ENCODE results near the gene ACTG2.
"Not testable (repeated sequence)": the region's sequence is repeated elsewhere in the genome, so short reads cannot be mapped to it uniquely, and the experiment has no call there.

Gene ACTG2

GRCh38 chr2:73892631-73893329, at the start of gene ACTG2:
Gene ACTG2 (plus strand): TSS chr2:73893008. CDS start chr2:73901312, 8,304 bp downstream.
- DNase-seq: no peak

- no peak for DNase-seq
Observed at GRCh38 chr2:73844087-73844486, 48.7 kb upstream of the ACTG2 start.

- no peak for DNase-seq
Observed at GRCh38 chr2:73850009-73850408, 42.8 kb upstream of the ACTG2 start.

GRCh38 chr2:73851274-73851673, 41.5 kb upstream of the ACTG2 start:
- DNase-seq: no peak

- no peak for DNase-seq
Observed at GRCh38 chr2:73852020-73852419, 40.8 kb upstream of the ACTG2 start.

- DNase-seq: no peak
Observed at GRCh38 chr2:73855526-73855925, 37.3 kb upstream of the ACTG2 start.

GRCh38 chr2:73856214-73856613, 36.6 kb upstream of the ACTG2 start:
- DNase-seq: no peak

GRCh38 chr2:73859721-73860586, 32.9 kb upstream of the ACTG2 start:
- no peak for DNase-seq

- no peak for DNase-seq
Observed at GRCh38 chr2:73862987-73863386, 29.8 kb upstream of the ACTG2 start.

- DNase-seq: no peak
Observed at GRCh38 chr2:73868204-73868978, 24.4 kb upstream of the ACTG2 start.

GRCh38 chr2:73870084-73870483, 22.7 kb upstream of the ACTG2 start:
- no peak for DNase-seq

- no peak for DNase-seq
Observed at GRCh38 chr2:73877071-73877802, 15.6 kb upstream of the ACTG2 start.

- DNase-seq: not testable (repeated sequence)
Observed at GRCh38 chr2:73877984-73878383, 14.8 kb upstream of the ACTG2 start.

GRCh38 chr2:73885406-73885805, 7.4 kb upstream of the ACTG2 start:
- no peak for DNase-seq

GRCh38 chr2:73886357-73886756, 6.5 kb upstream of the ACTG2 start:
- no peak for DNase-seq

GRCh38 chr2:73887596-73888353, 5.0 kb upstream of the ACTG2 start:
- not testable (repeated sequence) for DNase-seq

GRCh38 chr2:73888388-73888787, 4.4 kb upstream of the ACTG2 start:
- no peak for DNase-seq

- no peak for DNase-seq
Observed at GRCh38 chr2:73889206-73889605, 3.6 kb upstream of the ACTG2 start.

- no peak for DNase-seq
Observed at GRCh38 chr2:73890301-73891092, 2.3 kb upstream of the ACTG2 start.

GRCh38 chr2:73891276-73891901, 1.4 kb upstream of the ACTG2 start:
- DNase-seq: no peak

All from activated naive CD4-positive, alpha-beta T cell (primary cell).